GM19452 (cell line): Measurements from ENCODE around the gene KCNB1.

Experiments used
- ATAC-seq: cut with Tn5 transposase; IDR thresholded peaks from one replicate; pipeline ENCODE4 v1.9.1; 2021; ENCODE audit not compliant: unreplicated experiment

The KCNB1 gene

GRCh38 chr20:49393803-49394202 lies 88.7 kb downstream of the KCNB1 start:
- ATAC-seq, result no peak

GRCh38 chr20:49392745-49393144 lies 89.7 kb downstream of the KCNB1 start:
- ATAC-seq, result no peak

- no peak for ATAC-seq
Measured at GRCh38 chr20:49391404-49392245, 90.8 kb downstream of the KCNB1 start.

- no peak for ATAC-seq
Measured at GRCh38 chr20:49389854-49390253, 92.6 kb downstream of the KCNB1 start.

GRCh38 chr20:49388744-49389143 lies 93.7 kb downstream of the KCNB1 start:
- ATAC-seq, result no peak

- no peak for ATAC-seq
Measured at GRCh38 chr20:49387581-49387939, 94.9 kb downstream of the KCNB1 start.

GRCh38 chr20:49386848-49387580 lies 95.5 kb downstream of the KCNB1 start:
- no peak for ATAC-seq

- ATAC-seq, result no peak
Measured at GRCh38 chr20:49385465-49385864, 97.0 kb downstream of the KCNB1 start.

- ATAC-seq, result no peak
Measured at GRCh38 chr20:49384437-49385434, 97.7 kb downstream of the KCNB1 start.

GRCh38 chr20:49381558-49382493 lies 100.6 kb downstream of the KCNB1 start:
- ATAC-seq, result no peak

- no peak for ATAC-seq
Measured at GRCh38 chr20:49380337-49380780, 102.1 kb downstream of the KCNB1 start.

- ATAC-seq, result no peak
Measured at GRCh38 chr20:49379338-49379737, 103.1 kb downstream of the KCNB1 start.

- ATAC-seq, result no peak
Measured at GRCh38 chr20:49377326-49377725, 105.1 kb downstream of the KCNB1 start.

GRCh38 chr20:49375170-49375569 lies 107.3 kb downstream of the KCNB1 start:
- no peak for ATAC-seq

GRCh38 chr20:49372095-49372734 lies 110.3 kb downstream of the KCNB1 start:
- ATAC-seq, result no peak

GRCh38 chr20:49368596-49368995 lies 113.9 kb downstream of the KCNB1 start:
- ATAC-seq, result no peak

- no peak for ATAC-seq
Measured at GRCh38 chr20:49367113-49367512, 115.4 kb downstream of the KCNB1 start.

- ATAC-seq, result no peak
Measured at GRCh38 chr20:49366687-49367086, 115.8 kb downstream of the KCNB1 start.

- no peak for ATAC-seq
Measured at GRCh38 chr20:49361862-49362660, 120.4 kb downstream of the KCNB1 start.
